Bronchus fibroblast of lung (primary cell): ENCODE measurements around the gene PTRH1. TPM values are rescaled to one million over a fixed set of nuclear protein-coding genes. Genes with fewer than 3 reads are reported as not detected.

ENCODE experiments used
- total RNA-seq: library from RNA; depleted of rRNA; stranded (reverse); fragments of >200 nt; gene quantifications from 2 replicates; pipeline ENCODE4 v1.2.3, GENCODE V29; 2015

Gene PTRH1, protein sequence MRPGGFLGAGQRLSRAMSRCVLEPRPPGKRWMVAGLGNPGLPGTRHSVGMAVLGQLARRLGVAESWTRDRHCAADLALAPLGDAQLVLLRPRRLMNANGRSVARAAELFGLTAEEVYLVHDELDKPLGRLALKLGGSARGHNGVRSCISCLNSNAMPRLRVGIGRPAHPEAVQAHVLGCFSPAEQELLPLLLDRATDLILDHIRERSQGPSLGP
- 28.9 and 36.0 TPM in 2 replicates for total RNA-seq

DNA sequence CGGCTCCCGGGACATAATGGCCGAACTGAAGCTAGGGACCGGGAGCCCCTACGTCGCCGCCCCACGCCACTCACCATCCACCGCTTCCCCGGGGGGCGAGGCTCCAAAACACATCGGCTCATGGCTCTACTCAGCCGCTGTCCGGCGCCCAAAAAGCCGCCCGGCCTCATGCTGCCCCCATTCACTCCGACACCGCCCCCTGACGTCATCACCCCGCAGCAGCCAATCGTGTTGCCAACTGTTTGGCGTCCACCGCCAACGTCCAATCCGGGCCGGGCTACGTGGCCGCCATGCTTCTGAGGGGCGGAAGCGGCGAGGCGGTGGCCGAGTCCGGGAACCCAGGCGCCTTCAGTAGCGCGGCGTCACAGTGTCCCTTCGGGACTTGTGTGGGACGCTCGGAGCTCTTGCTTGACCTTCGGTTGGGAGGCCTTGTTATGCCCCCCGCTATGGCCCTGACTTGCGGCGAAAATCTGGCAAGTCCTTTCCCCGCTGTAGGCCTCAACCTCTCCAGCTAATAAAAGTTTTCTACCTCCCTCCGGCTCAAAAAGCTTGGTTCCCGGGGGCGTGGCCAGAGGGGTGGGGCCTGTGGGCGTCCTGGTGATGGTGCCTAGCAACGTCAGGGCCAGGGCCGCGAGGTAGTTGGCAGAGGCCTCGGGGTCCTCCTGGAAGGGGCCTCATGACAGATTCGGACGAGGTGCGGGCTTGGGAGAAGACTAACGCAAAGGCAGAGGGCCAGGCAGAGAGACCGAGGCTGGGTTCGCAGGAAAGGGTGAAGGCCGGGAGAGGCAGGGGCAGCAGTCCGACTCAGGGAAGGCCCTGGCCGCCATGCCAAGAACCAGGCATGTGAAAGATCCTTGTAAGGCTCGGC is at the start of gene PTRH1, which contains the start of gene TTC16:
Gene PTRH1 (minus strand): TSS at position 194 of the 868 bp plus-strand sequence. CDS start 24 bp downstream, at position 170.
Gene TTC16 (plus strand): TSS at position 610 of the 868 bp plus-strand sequence. CDS start 67 bp downstream, at position 677.

GRCh38 chr9:127734747-127735529 is 19.5 kb upstream of the PTRH1 start, which contains the start of gene TOR2A:
Gene TOR2A, minus strand, starts transcription at chr9:127735294. Its CDS starts 24 bp downstream, at chr9:127735270.

DNA sequence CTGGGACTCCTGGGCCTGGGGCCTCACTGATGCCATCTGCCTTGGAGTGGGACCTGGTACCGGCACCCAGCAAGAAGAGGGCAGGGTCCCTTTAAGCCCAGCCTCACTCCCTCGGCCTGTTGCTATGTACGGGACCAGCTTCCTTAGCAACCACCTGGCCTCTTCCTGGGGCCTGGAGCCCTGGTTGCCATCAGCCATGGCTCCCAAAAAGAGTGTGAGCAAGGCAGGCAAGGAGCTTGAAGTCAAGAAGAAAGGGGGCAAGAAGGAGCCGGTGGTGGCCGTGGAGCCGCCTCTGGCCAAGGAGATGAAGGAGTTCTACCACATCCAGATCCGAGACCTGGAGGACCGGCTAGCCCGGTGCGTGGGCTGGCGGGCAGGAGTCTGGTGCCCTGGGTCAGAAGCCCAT is 8.6 kb downstream of the PTRH1 start, which contains the start of gene CFAP157:
Gene CFAP157 (plus strand): TSS at position 153 of the 406 bp plus-strand sequence. CDS start 44 bp downstream, at position 197.

Other genes with a start within 250 kb of the PTRH1 start
- gene STXBP1, start 103.4 kb downstream of the PTRH1 start, total RNA-seq: 19.0 and 20.1 TPM in 2 replicates
- not detected in 2 replicates for gene CFAP157, start 8.7 kb downstream of the PTRH1 start, total RNA-seq
- under 0.01 TPM in 1 of 2 replicates, not detected in the other for gene TTC16, start 416 bp upstream of the PTRH1 start, total RNA-seq
- 10.1 and 13.6 TPM in 2 replicates for gene TOR2A, start 19.6 kb upstream of the PTRH1 start, total RNA-seq
- gene SH2D3C, start 63.0 kb upstream of the PTRH1 start, total RNA-seq: under 0.01 TPM in 1 of 2 replicates, not detected in the other
- 17.8 and 23.2 TPM in 2 replicates for gene CDK9, start 70.4 kb upstream of the PTRH1 start, total RNA-seq
- gene FPGS, start 87.2 kb upstream of the PTRH1 start, total RNA-seq: 59.8 and 65.4 TPM in 2 replicates
- gene ENG, start 139.0 kb upstream of the PTRH1 start, total RNA-seq: 47.2 and 48.9 TPM in 2 replicates
- 73.0 and 87.0 TPM in 2 replicates for gene AK1, start 162.0 kb upstream of the PTRH1 start, total RNA-seq
- gene ST6GALNAC6, start 183.9 kb upstream of the PTRH1 start, total RNA-seq: 45.4 and 49.1 TPM in 2 replicates
- gene ST6GALNAC4, start 201.4 kb upstream of the PTRH1 start, total RNA-seq: 32.6 and 41.0 TPM in 2 replicates
- gene PIP5KL1, start 215.1 kb upstream of the PTRH1 start, total RNA-seq: 2.1 and 4.0 TPM in 2 replicates
- gene DPM2, start 222.2 kb upstream of the PTRH1 start, total RNA-seq: 30.9 and 38.5 TPM in 2 replicates